K562 (cell line): ENCODE results near the gene ABHD8. TPM values are rescaled to one million over a fixed set of nuclear protein-coding genes. Genes with fewer than 3 reads are reported as not detected.

ENCODE experiments used
- ATAC-seq: fragments of 200-7000 bp; cut with Tn5 transposase; 3 replicates; pipeline ENCODE4 v1.9.1; 2020; ENCODE audit warnings: moderate library complexity
- BruUV-seq: library from RNA; stranded (reverse); fragments of 400-500 nt; replicated peaks from 2 replicates; lab custom pipeline; 2021; lab: Mats Ljungman, UMichigan
- CTCF ChIA-PET: fragments of 300-600 bp; formaldehyde crosslinking; extraction: SDS; loops from one replicate; lab custom pipeline; 2021; ENCODE audit warnings: low intra/inter-chr PET ratio; lab: Yijun Ruan, JAX
- POLR2A ChIA-PET: fragments of 300-600, 350-650 bp; sonication (Branson Sonifier 250); formaldehyde crosslinking; extraction: SDS; loops from one replicate; lab custom pipeline; 2021; ENCODE audit warnings: antibody characterized with exemption, inconsistent platforms; lab: Yijun Ruan, JAX
- DNase-seq, 4 experiments: peaks; one replicate each; pipeline versions ENCODE4 v3.0.0 to v3.0.0-alpha.2; 2011 to 2018; ENCODE audit warnings: low spot score in 3 of 4, mixed read lengths in 3 of 4; ENCODE audit errors: extremely low read depth in 1 of 4
- FAIRE-seq: peaks from 2 replicates; lab custom pipeline; 2011; peaks lifted over from hg19 to GRCh38; lab: Jason Lieb, UNC
- H2AFZ ChIP-seq: 2 replicates; pipeline ENCODE4 v1.6.0; 2011; ENCODE audit warnings: low read depth, low read length, control low read depth, inconsistent platforms
- H3K27ac ChIP-seq: fragments of 200-600 bp; 3 replicates; pipeline ENCODE4 v1.8.0; 2011; ENCODE audit warnings: low read depth, mild to moderate bottlenecking, control low read depth, inconsistent platforms, low read length, moderate library complexity, mixed read lengths; ENCODE audit errors: extremely low read depth
- H3K27me3 ChIP-seq, 2 experiments: fragments of 300-600 bp in 1 of 2; 2 replicates in 1 of 2; 3 replicates in 1 of 2; pipeline versions ENCODE4 v1.6.0 to v1.8.0; 2011; ENCODE audit warnings: inconsistent platforms in 2 of 2, low read length in 2 of 2, mild to moderate bottlenecking in 1 of 2, mixed read lengths in 1 of 2, moderate library complexity in 1 of 2; ENCODE audit not compliant: control insufficient read depth in 2 of 2, insufficient read depth in 2 of 2
- H3K36me3 ChIP-seq: fragments of 300-600 bp; 3 replicates; pipeline ENCODE4 v1.8.0; 2011; ENCODE audit warnings: mild to moderate bottlenecking, low read length, inconsistent platforms; ENCODE audit not compliant: control insufficient read depth, insufficient read depth
- H3K4me1 ChIP-seq, 2 experiments: fragments of 200-600 bp in 1 of 2; replicated peaks in 1 of 2; 2 replicates in 1 of 2; 3 replicates in 1 of 2; pipeline versions ENCODE4 v1.5.1 to v1.8.0; 2011; ENCODE audit warnings: inconsistent platforms in 2 of 2, low read length in 2 of 2, mild to moderate bottlenecking in 1 of 2, mixed read lengths in 1 of 2, moderate library complexity in 1 of 2; ENCODE audit not compliant: control insufficient read depth in 2 of 2, insufficient read depth in 2 of 2
- H3K4me2 ChIP-seq: 2 replicates; pipeline ENCODE4 v1.6.1; 2011; ENCODE audit warnings: low read length, control low read depth, inconsistent platforms, mixed read lengths; ENCODE audit not compliant: insufficient read depth
- H3K4me3 ChIP-seq: fragments of 200-600 bp; sonication (generic), shearing (Covaris generic); 2 replicates; pipeline ENCODE4 v1.5.1; 2016; ENCODE audit warnings: control low read depth, inconsistent platforms
- H3K79me2 ChIP-seq: fragments of 200-600 bp; 3 replicates; pipeline ENCODE4 v1.8.0; 2011; ENCODE audit warnings: low read length, inconsistent platforms; ENCODE audit not compliant: control insufficient read depth, insufficient read depth
- H3K9ac ChIP-seq, 2 experiments: 2 replicates each; pipeline versions ENCODE4 v1.6.0 to v1.6.1; 2011; ENCODE audit warnings: low read depth in 2 of 2, low read length in 2 of 2, control low read depth in 1 of 2, inconsistent platforms in 1 of 2, mild to moderate bottlenecking in 1 of 2, mixed read lengths in 1 of 2; ENCODE audit not compliant: insufficient read depth in 1 of 2
- H3K9me1 ChIP-seq: one replicate; pipeline ENCODE4 v1.6.0; 2011; ENCODE audit warnings: inconsistent platforms, mild to moderate bottlenecking, low read length, moderate library complexity; ENCODE audit not compliant: control insufficient read depth, insufficient read depth
- H3K9me3 ChIP-seq: replicated peaks from 2 replicates; pipeline ENCODE4 v1.5.1; 2011; ENCODE audit warnings: low read depth, low read length, inconsistent platforms; ENCODE audit not compliant: control insufficient read depth, insufficient read depth
- H4K20me1 ChIP-seq: replicated peaks from 2 replicates; pipeline ENCODE4 v1.6.1; 2011; ENCODE audit warnings: low read length, inconsistent platforms, mixed read lengths; ENCODE audit not compliant: control insufficient read depth, insufficient read depth
- ADNP ChIP-seq: fragments of 200-800 bp; sonication (Bioruptor generic); IDR thresholded peaks from 2 replicates; pipeline ENCODE4 v1.6.1; 2016; ENCODE audit warnings: missing genetic modification characterization, missing compliant biosample characterization
- CBX1 ChIP-seq: sonication (generic); IDR thresholded peaks from 2 replicates; pipeline ENCODE4 v1.6.1; 2016; ENCODE audit warnings: antibody characterized with exemption, low read depth, mild to moderate bottlenecking
- HDAC3 ChIP-seq: fragments of 450-650 bp; IDR thresholded peaks from 2 replicates; pipeline ENCODE4 v1.6.1; 2018; ENCODE audit warnings: borderline replicate concordance, mild to moderate bottlenecking, moderate library complexity; ENCODE audit not compliant: partially characterized antibody
- HNRNPUL1 ChIP-seq: fragments of 200-400 bp; formaldehyde crosslinking; IDR thresholded peaks from 2 replicates; pipeline ENCODE4 v1.6.1; 2017; ENCODE audit warnings: low read length
- NFE2L1 ChIP-seq: fragments of 450-650 bp; IDR thresholded peaks from 2 replicates; pipeline ENCODE4 v1.6.1; 2016; ENCODE audit warnings: missing genetic modification characterization, low read depth, mild to moderate bottlenecking, missing compliant biosample characterization, moderate library complexity, borderline replicate concordance
- PTTG1 ChIP-seq: fragments of 450-650 bp; IDR thresholded peaks from 2 replicates; pipeline ENCODE4 v1.6.1; 2016; ENCODE audit warnings: low read depth, mild to moderate bottlenecking, missing genetic modification characterization, missing compliant biosample characterization
- RBM22 ChIP-seq: fragments of 200-400 bp; formaldehyde crosslinking; IDR thresholded peaks from 2 replicates; pipeline ENCODE4 v1.6.1; 2018; ENCODE audit warnings: low read length, low read depth; ENCODE audit not compliant: poor library complexity, severe bottlenecking
- STAT5B ChIP-seq: fragments of 250-450 bp; sonication (Bioruptor Pico); IDR thresholded peaks from 2 replicates; pipeline ENCODE4 v1.8.0; 2021; ENCODE audit warnings: mild to moderate bottlenecking, inconsistent platforms
- ZBED1 ChIP-seq: IDR thresholded peaks from 2 replicates; pipeline ENCODE4 v1.6.1; 2014
- ZBTB5 ChIP-seq: fragments of 450-650 bp; IDR thresholded peaks from 2 replicates; pipeline ENCODE4 v1.6.1; 2017; ENCODE audit warnings: antibody characterized with exemption
- ZFP91 ChIP-seq: sonication (generic); formaldehyde crosslinking; IDR thresholded peaks from 2 replicates; pipeline ENCODE4 v1.8.0; 2022; ENCODE audit warnings: mild to moderate bottlenecking, missing genetic modification reagents
- WGBS: fragments of 100-300 bp; shearing (Covaris generic); methylation state at CpG from one replicate; pipeline ENCODE4 v1.1.6; 2016; ENCODE audit warnings: low coverage, mixed read lengths; ENCODE audit not compliant: insufficient coverage; ENCODE audit errors: missing lambda C conversion rate; 5-methylcytosine and 5-hydroxymethylcytosine counted together
- in situ Hi-C: fragments of 300-500 bp; cut with MboI; formaldehyde crosslinking; loops from 4 replicates; pipeline ENCODE4 v1.15.0; 2018; ENCODE audit warnings: inconsistent platforms, mixed read lengths
- intact Hi-C: fragments of 100-400 bp; cut with micrococcal nuclease; formaldehyde crosslinking; loops from 2 replicates; pipeline ENCODE4 v1.14.2; 2022
- polyA plus RNA-seq, 8 experiments: library from polyadenylated mRNA; depleted of rRNA in 4 of 8; stranded (reverse) in 5 of 8; unstranded in 3 of 8; fragments of >200 nt; fragmentation: Nextera tagmentation in 2 of 8; fragmentation: Illumina TruSeq in 1 of 8; extraction: Ambion mirVana in 2 of 8; extraction: Trizol in 1 of 8; gene quantifications; 2 replicates each; pipeline versions ENCODE4 v1.2.1 to v1.2.3, GENCODE V29; 2011 to 2014; ENCODE audit warnings: inconsistent platforms in 1 of 8, missing spikeins in 1 of 8
- total RNA-seq, 7 experiments: library from RNA; depleted of rRNA in 6 of 7; stranded (reverse); fragments of >200 nt in 6 of 7; fragmentation: Illumina TruSeq in 2 of 7; extraction: Trizol in 2 of 7; gene quantifications; 2 replicates each; pipeline versions ENCODE4 v1.2.1 to v1.2.3, GENCODE V29; 2011 to 2021; ENCODE audit warnings: low replicate concordance in 1 of 7

Gene ABHD8
- total and polyA plus RNA-seq, 9 of the 15 experiments (the other 6 are each of a cell fraction or from before 2014, with no cell fraction given): 0.04 to 6.6 (median 2.0) TPM; not detected in 1

GRCh38 chr19:17331045-17331558 is 27.9 kb upstream of the ABHD8 start:
- Histone ChIP-seq H3K4me2 (no peak overlapping the region), H4K20me1 (no peaks in the 10 kb centered on the region; the same call in 1 of the 2 replicates), H3K27ac (no peak overlapping the region), H3K79me2 (peaks cover 5% of the 10 kb centered on the region; the same call in 1 of the 3 replicates), H3K27me3 (no peaks in the 10 kb centered on the region), H3K36me3 (peaks cover 7% of the 10 kb centered on the region; the same call in 1 of the 3 replicates), H3K9me3 (no peaks in the 10 kb centered on the region; the same call in 1 of the 2 replicates), H2AFZ (no peak overlapping the region), H3K4me3 (no peak overlapping the region), H3K4me1 (peaks cover 25 to 71% of the 10 kb centered on the region in 2 experiments; a peak in 4 of 5 replicates), H3K9me1 (peaks cover 4% of the 10 kb centered on the region), H3K9ac (0 out of 4 replicates have a peak overlapping the region, but pooled peaks of 1 of the 2 experiments have one; percentile 18)
- ATAC-seq: no peak
- ChIA-PET POLR2A (interaction anchor here (7.9 kb wide), 1 partner anchor 21 kb away, joined by 78 read pairs; the partner anchor contains the start of gene DDA1), CTCF (no interaction called here)
- in situ Hi-C loops (no loop called here), intact Hi-C loops (no loop called here)
- no peak for FAIRE-seq
- DNase-seq: no peak
- TF ChIP-seq CBX1 (no peak), NFE2L1 (tag) (no peak), PTTG1 (tag) (no peak), ADNP (no peak), ZBTB5 (no peak), ZFP91 (CRISPR knock-in tag) (no peak), RBM22 (no peak), HNRNPUL1 (no peak), HDAC3 (no peak), STAT5B (CRISPR knock-in tag) (no peak), ZBED1 (no peak)
- 51% methylated on average over 13 of the region's 13 CpGs for WGBS
- no TSS peak for BruUV-seq
